ENCODE measurements around the gene ITPR1.

DNA sequence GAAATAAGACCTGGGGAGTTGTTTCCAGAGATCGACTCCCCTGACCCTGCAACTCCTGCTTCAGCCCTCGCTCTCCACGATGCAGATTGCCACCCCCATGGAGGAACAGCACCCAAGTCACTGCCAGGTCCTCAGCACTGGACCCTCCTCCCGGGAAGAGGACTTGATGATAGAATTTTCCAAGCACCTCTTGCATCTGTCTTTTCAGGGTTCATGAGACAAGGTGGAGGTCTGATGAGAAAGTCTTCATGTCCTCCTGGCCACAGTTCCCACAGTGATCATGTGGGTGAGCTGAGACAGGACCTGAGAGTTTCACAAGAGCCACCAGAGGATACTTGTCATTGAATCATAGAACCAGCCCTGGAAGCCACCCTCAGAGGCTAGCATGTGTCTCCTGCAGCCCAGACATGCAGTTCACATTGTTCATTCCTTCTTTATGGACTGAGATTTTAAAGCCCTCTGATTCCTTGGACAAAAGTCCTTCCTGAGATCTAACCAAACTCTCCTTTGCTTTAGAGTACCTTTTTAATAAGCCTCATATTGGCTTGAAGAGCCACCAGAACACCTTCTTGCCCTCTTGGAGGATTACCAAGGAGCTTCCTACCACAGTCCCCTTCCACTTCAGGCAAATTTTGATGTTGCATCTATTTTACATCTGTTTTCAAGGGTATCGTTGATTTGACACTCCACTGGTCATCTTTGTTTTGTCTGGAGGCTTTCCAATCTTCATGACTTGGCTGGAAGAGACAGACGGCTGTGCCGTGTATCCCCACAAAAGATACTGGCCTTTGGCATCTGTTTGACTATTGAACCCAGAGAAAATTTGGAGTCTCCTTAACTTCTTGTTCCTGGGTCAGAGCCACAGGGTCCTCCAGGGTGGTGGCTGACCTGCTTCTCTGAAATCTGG is 261.3 kb downstream of the ITPR1 start:
- TF ChIP-seq ZNF114 (tag by site-specific recombination; IDR thresholded peaks at IDR 0.05) (no peak), SP2 (tag by site-specific recombination; IDR thresholded peaks at IDR 0.05) (no peak), CTCF (tag by site-specific recombination; IDR thresholded peaks at IDR 0.05) (no peak), ZNF311 (tag by site-specific recombination; IDR thresholded peaks at IDR 0.05; ENCODE audit: borderline replicate concordance) (no peak), ZFP3 (tag by site-specific recombination; IDR thresholded peaks at IDR 0.05; ENCODE audit: low read depth) (no peak), ZNF830 (tag by site-specific recombination; IDR thresholded peaks at IDR 0.05; ENCODE audit: low read depth) (no peak), ZNF785 (tag by site-specific recombination; IDR thresholded peaks at IDR 0.05) (no peak), ZNF549 (tag by site-specific recombination; IDR thresholded peaks at IDR 0.05) (no peak), KLF9 (tag by site-specific recombination; IDR thresholded peaks at IDR 0.05; ENCODE audit: low read depth) (no peak), ZNF501 (tag by site-specific recombination; IDR thresholded peaks at IDR 0.05) (no peak), OVOL3 (tag by site-specific recombination; IDR thresholded peaks at IDR 0.05) (no peak), ZBTB8A (tag by site-specific recombination; IDR thresholded peaks at IDR 0.05) (no peak), ZNF544 (tag by site-specific recombination; IDR thresholded peaks at IDR 0.05) (no peak)

All from HEK293 (cell line).